Mesodermal cell (in vitro differentiated cells): Measurements from ENCODE around the gene ZMIZ1.

Source experiments
- H3K27ac ChIP-seq: 2 replicates; pipeline ENCODE4 v1.7.0; 2013; ENCODE audit warnings: mild to moderate bottlenecking, low read depth, low read length, moderate library complexity; ENCODE audit not compliant: severe bottlenecking
- H3K36me3 ChIP-seq: 2 replicates; pipeline ENCODE4 v1.7.1; 2013; ENCODE audit warnings: mild to moderate bottlenecking, low read length, moderate library complexity; ENCODE audit not compliant: control insufficient read depth, insufficient read depth
- H3K4me1 ChIP-seq: one replicate; pipeline ENCODE4 v1.7.1; 2013; ENCODE audit warnings: mild to moderate bottlenecking, low read length; ENCODE audit not compliant: insufficient read depth, control insufficient read depth, poor library complexity, severe bottlenecking
- H3K4me3 ChIP-seq: 2 replicates; pipeline ENCODE4 v1.7.0; 2013; ENCODE audit warnings: low read length, control low read depth, mild to moderate bottlenecking; ENCODE audit not compliant: insufficient read depth, poor library complexity, severe bottlenecking; ENCODE audit errors: extremely low read depth
- H3K9me3 ChIP-seq: 2 replicates; pipeline ENCODE4 v1.7.1; 2013; ENCODE audit warnings: mild to moderate bottlenecking, low read length, moderate library complexity; ENCODE audit not compliant: control insufficient read depth
- WGBS, 2 experiments: methylation state at CpG; one replicate each; pipeline ENCODE4 v1.1.5; 2013; ENCODE audit warnings: missing lambda C conversion rate in 2 of 2; ENCODE audit not compliant: insufficient coverage in 2 of 2; 5-methylcytosine and 5-hydroxymethylcytosine counted together

Gene ZMIZ1

DNA sequence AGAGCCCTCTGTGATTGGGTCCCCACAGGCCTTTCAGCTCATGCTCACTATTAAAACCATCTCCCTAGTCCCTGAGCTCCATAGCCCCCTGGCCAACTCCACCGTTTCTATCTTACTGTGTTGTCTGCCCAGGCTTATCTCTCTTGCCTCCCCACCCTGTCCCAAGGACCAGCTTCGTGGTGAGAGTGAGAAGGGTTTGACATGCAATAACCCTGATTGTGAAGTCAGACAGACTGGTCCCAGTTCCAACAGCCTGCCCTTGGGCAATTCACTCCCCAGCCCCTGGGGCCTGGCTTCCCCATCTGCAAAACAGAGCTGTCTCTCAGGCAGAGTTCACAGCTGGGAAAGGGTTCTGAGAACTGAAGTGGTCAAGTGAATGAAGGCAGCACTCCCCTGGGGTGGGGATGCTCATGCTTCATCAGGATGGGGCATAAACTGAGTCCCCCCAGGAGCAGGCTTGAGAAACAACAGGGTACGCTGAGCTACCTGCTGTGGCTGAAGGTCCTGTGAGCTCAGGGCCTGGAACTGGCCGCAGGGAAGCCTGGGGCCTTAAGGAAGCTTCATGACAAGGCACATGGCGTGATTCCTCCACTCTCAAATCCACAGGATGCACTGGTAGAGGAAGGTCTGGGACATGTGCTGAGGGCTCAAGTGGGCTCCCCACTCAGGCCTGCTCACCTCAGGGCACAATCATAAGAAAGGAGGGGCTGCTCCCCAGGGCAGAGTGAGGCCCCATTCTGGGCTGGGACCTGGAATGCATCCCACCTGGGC lies 276.7 kb downstream of the ZMIZ1 start:
- Histone ChIP-seq H3K4me3 (no peak overlapping the region), H3K27ac (no peak overlapping the region), H3K36me3 (peaks cover 20% of the 10 kb centered on the region), H3K9me3 (no peaks in the 10 kb centered on the region), H3K4me1 (peaks cover 7% of the 10 kb centered on the region)
- WGBS, 2 experiments = 82 to 89% methylated on average over 4 to 5 of the region's 5 CpGs

DNA sequence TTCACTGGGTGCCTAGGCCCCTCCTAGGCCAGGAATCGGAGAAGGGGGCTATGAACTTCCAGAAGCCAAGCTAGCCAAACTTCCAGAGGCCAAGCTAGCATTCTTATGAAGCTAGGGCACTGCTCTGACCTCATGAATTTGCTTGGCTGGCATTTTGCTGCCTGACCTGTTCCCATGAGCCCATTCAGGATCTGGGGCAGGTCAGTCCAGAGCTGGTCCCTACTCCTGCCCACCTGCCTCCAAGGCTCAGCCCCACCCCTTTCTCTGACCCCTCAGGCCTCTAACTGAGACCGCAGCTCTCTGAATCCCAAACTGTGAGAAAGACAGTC lies 277.2 kb downstream of the ZMIZ1 start:
- Histone ChIP-seq H3K36me3 (peaks cover 26% of the 10 kb centered on the region), H3K9me3 (no peaks in the 10 kb centered on the region), H3K4me3 (no peak overlapping the region), H3K27ac (no peak overlapping the region), H3K4me1 (peaks cover 7% of the 10 kb centered on the region)
- WGBS, 2 experiments = 90 to 97% methylated on average over 2 of the region's 2 CpGs

- WGBS, 2 experiments = 73 to 83% methylated on average over 6 to 8 of the region's 12 CpGs
- Histone ChIP-seq H3K27ac (no peak overlapping the region), H3K36me3 (peaks cover 31% of the 10 kb centered on the region), H3K4me3 (peak overlapping the region; percentile 82), H3K4me1 (peaks cover 7% of the 10 kb centered on the region), H3K9me3 (no peaks in the 10 kb centered on the region)
These were observed 277.8 kb downstream of the ZMIZ1 start for GRCh38 chr10:79346388-79347225.

DNA sequence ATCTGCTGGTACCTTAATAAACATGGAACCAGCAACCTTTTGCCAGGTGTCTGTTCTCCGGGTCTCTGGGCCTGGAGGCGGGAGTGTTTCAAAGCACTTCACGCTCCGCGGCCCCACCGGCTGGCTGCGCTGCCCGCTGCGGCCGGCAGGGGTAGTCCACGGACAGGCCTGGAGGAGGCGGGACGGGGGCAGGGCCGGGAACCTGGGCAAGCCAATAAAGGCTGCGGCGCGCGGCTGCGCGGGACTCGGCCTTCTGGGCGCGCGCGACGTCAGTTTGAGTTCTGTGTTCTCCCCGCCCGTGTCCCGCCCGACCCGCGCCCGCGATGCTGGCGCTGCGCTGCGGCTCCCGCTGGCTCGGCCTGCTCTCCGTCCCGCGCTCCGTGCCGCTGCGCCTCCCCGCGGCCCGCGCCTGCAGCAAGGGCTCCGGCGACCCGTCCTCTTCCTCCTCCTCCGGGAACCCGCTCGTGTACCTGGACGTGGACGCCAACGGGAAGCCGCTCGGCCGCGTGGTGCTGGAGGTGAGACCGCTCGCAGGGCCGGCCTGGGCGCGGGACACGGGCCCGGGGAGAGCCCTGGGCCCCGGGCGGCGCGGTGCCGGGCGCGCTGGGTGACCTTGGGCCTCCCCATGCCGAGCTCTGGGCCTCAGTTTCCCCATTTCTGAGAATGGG lies 278.6 kb downstream of the ZMIZ1 start, which contains the start of gene PPIF:
Gene PPIF, plus strand, starts transcription at position 244 of the 668 bp plus-strand sequence. Its CDS starts 80 bp downstream, at position 324.
- Histone ChIP-seq H3K4me3 (peak within 1 kb of the TSS; percentile 82), H3K27ac (peak within 1 kb of the TSS; percentile 45), H3K4me1 (peaks cover 7% of the 10 kb centered on the region)

GRCh38 chr10:79347894-79348639 lies 279.3 kb downstream of the ZMIZ1 start:
- peaks cover 7% of the 10 kb centered on the region for H3K4me1 ChIP-seq
- H3K9me3 ChIP-seq = no peaks in the 10 kb centered on the region
- peak overlapping the region; percentile 82 for H3K4me3 ChIP-seq
- 9 to 14% methylated on average over 28 to 33 of the region's 34 CpGs for WGBS, 2 experiments
- peak overlapping the region; percentile 45 for H3K27ac ChIP-seq
- peaks cover 46% of the 10 kb centered on the region for H3K36me3 ChIP-seq

More for the DNA sequence above, 278.6 kb downstream of the ZMIZ1 start, which contains the start of gene PPIF:
- Histone ChIP-seq H3K9me3 (no peaks in the 10 kb centered on the region), H3K36me3 (peaks cover 39% of the 10 kb centered on the region)
- WGBS, 2 experiments = 0% methylated on average over 50 to 74 of the region's 77 CpGs

DNA sequence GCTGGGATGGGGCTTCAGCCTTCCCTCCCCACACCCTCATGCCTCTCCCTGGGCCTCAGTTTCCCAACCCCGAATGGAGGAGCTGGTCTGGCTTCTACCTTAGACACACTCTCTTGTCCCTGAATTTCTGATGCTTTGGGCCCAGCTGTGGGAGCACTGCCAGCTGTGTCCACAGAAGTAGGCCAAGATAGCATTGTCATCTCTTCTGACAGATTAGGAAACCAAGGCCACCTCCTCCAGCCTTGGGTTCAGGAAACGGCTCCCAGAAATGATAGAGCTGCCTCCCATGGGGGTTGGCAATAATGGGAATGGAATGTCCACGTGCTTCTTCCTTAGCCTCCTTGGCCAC lies 279.8 kb downstream of the ZMIZ1 start:
- H3K9me3 ChIP-seq = no peaks in the 10 kb centered on the region
- peak overlapping the region; percentile 82 for H3K4me3 ChIP-seq
- WGBS, 2 experiments = 100% methylated on average over 1 of the region's 3 CpGs; no CpG with 5 or more reads in 1 of the 2 experiments
- no peak overlapping the region for H3K27ac ChIP-seq
- peaks cover 51% of the 10 kb centered on the region for H3K36me3 ChIP-seq
- H3K4me1 ChIP-seq = peaks cover 7% of the 10 kb centered on the region

DNA sequence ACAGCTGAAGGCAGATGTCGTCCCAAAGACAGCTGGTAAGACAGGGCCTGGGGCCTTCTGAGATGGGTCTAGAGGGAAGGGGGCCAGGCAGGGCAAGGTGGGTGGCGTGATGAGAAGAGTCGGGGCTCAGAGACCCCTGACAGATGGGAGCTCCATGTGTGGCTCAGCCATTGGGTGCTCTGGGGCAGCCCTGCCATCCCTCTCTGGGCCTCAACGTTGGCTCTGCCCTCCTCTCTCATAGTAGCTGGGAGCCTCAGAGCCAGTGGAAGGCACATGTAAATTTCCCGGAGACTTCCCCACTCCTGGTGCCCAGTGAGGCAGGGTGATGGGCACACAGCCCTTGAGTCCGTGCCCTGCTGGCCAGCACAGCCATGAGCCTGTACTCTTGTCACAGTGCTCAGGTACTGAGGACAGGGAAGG lies 280.3 kb downstream of the ZMIZ1 start:
- peaks cover 56% of the 10 kb centered on the region for H3K36me3 ChIP-seq

GRCh38 chr10:79349766-79350406 lies 281.1 kb downstream of the ZMIZ1 start:
- 93 to 100% methylated on average over 4 to 6 of the region's 6 CpGs for WGBS, 2 experiments

More for the DNA sequence above, 280.3 kb downstream of the ZMIZ1 start:
- Histone ChIP-seq H3K9me3 (no peaks in the 10 kb centered on the region), H3K27ac (no peak overlapping the region), H3K4me3 (no peak overlapping the region), H3K4me1 (peaks cover 7% of the 10 kb centered on the region)
- 88 to 91% methylated on average over 3 to 5 of the region's 6 CpGs for WGBS, 2 experiments

GRCh38 chr10:79350407-79351154 lies 281.8 kb downstream of the ZMIZ1 start:
- 92 to 97% methylated on average over 14 to 19 of the region's 21 CpGs for WGBS, 2 experiments
- H3K4me3 ChIP-seq = no peak overlapping the region
- H3K9me3 ChIP-seq = no peaks in the 10 kb centered on the region
- H3K36me3 ChIP-seq = peaks cover 71% of the 10 kb centered on the region
- H3K4me1 ChIP-seq = peaks cover 4% of the 10 kb centered on the region
- H3K27ac ChIP-seq = no peak overlapping the region

More at GRCh38 chr10:79349766-79350406, 281.1 kb downstream of the ZMIZ1 start:
- H3K4me1 ChIP-seq = peaks cover 7% of the 10 kb centered on the region
- H3K4me3 ChIP-seq = no peak overlapping the region
- H3K27ac ChIP-seq = no peak overlapping the region
- no peaks in the 10 kb centered on the region for H3K9me3 ChIP-seq
- peaks cover 64% of the 10 kb centered on the region for H3K36me3 ChIP-seq
